HEK293T (cell line): Measurements from ENCODE around the gene OR13J1.
A peak's percentile ranks its signal among the peaks of the same experiment; 100 is the strongest.
"Not testable (repeated sequence)": the region's sequence is repeated elsewhere in the genome, so short reads cannot be mapped to it uniquely, and the experiment has no call there.

Experiments
- CTCF ChIA-PET: fragments of 350-600 bp; formaldehyde crosslinking; extraction: SDS; loops from one replicate; lab custom pipeline; 2021; ENCODE audit warnings: antibody characterized with exemption, inconsistent platforms; lab: Yijun Ruan, JAX
- POLR2A ChIA-PET: fragments of 350-600 bp; formaldehyde crosslinking; extraction: SDS; loops from one replicate; lab custom pipeline; 2020; ENCODE audit warnings: antibody characterized with exemption, inconsistent platforms; lab: Yijun Ruan, JAX
- DNase-seq: peaks from one replicate; pipeline ENCODE4 v3.0.0; 2012; ENCODE audit warnings: mixed read lengths; ENCODE audit errors: extremely low spot score
- ARNT ChIP-seq: fragments of 450-650 bp; IDR thresholded peaks from 2 replicates; pipeline ENCODE4 v1.6.1; 2017; ENCODE audit warnings: mild to moderate bottlenecking
- BHLHE40 ChIP-seq: fragments of 450-650 bp; IDR thresholded peaks from 2 replicates; pipeline ENCODE4 v1.6.1; 2016; ENCODE audit warnings: mild to moderate bottlenecking, moderate library complexity, borderline replicate concordance
- CTBP1 ChIP-seq: fragments of 450-650 bp; IDR thresholded peaks from 2 replicates; pipeline ENCODE4 v1.6.1; 2016; ENCODE audit warnings: borderline replicate concordance
- ELF4 ChIP-seq: fragments of 450-650 bp; IDR thresholded peaks from 2 replicates; pipeline ENCODE4 v1.6.1; 2017; ENCODE audit warnings: antibody characterized with exemption
- FOXA1 ChIP-seq: fragments of 450-650 bp; IDR thresholded peaks from 2 replicates; pipeline ENCODE4 v1.6.1; 2016; ENCODE audit warnings: mild to moderate bottlenecking
- FOXK2 ChIP-seq: fragments of 450-650 bp; IDR thresholded peaks from 2 replicates; pipeline ENCODE4 v1.6.1; 2016; ENCODE audit warnings: mild to moderate bottlenecking
- FOXM1 ChIP-seq: fragments of 450-650 bp; IDR thresholded peaks from 2 replicates; pipeline ENCODE4 v1.6.1; 2017; ENCODE audit warnings: mild to moderate bottlenecking, borderline replicate concordance
- HDGF ChIP-seq: fragments of 450-650 bp; IDR thresholded peaks from 2 replicates; pipeline ENCODE4 v1.6.1; 2017; ENCODE audit warnings: antibody characterized with exemption, borderline replicate concordance
- L3MBTL2 ChIP-seq: fragments of 450-650 bp; conservative IDR thresholded peaks from 2 replicates; pipeline ENCODE4 v1.6.1; 2016; ENCODE audit warnings: mild to moderate bottlenecking
- LEF1 ChIP-seq: fragments of 450-650 bp; IDR thresholded peaks from 2 replicates; pipeline ENCODE4 v1.6.1; 2017; ENCODE audit warnings: mild to moderate bottlenecking, borderline replicate concordance
- NFRKB ChIP-seq: fragments of 450-650 bp; IDR thresholded peaks from 2 replicates; pipeline ENCODE4 v1.6.1; 2016; ENCODE audit warnings: mild to moderate bottlenecking, moderate library complexity
- SP1 ChIP-seq: fragments of 450-650 bp; IDR thresholded peaks from 2 replicates; pipeline ENCODE4 v1.6.1; 2017
- SUZ12 ChIP-seq: fragments of 450-650 bp; IDR thresholded peaks from 2 replicates; pipeline ENCODE4 v1.6.1; 2016; ENCODE audit warnings: mild to moderate bottlenecking
- TARDBP ChIP-seq: fragments of 450-650 bp; IDR thresholded peaks from 2 replicates; pipeline ENCODE4 v1.6.1; 2016
- ZNF384 ChIP-seq: fragments of 450-650 bp; IDR thresholded peaks from 2 replicates; pipeline ENCODE4 v1.6.1; 2016
- TF ChIP-seq, protein P1 (sequence below): fragments of 450-650 bp; IDR thresholded peaks from 2 replicates; pipeline ENCODE4 v1.6.1; 2016

The OR13J1 gene

DNA sequence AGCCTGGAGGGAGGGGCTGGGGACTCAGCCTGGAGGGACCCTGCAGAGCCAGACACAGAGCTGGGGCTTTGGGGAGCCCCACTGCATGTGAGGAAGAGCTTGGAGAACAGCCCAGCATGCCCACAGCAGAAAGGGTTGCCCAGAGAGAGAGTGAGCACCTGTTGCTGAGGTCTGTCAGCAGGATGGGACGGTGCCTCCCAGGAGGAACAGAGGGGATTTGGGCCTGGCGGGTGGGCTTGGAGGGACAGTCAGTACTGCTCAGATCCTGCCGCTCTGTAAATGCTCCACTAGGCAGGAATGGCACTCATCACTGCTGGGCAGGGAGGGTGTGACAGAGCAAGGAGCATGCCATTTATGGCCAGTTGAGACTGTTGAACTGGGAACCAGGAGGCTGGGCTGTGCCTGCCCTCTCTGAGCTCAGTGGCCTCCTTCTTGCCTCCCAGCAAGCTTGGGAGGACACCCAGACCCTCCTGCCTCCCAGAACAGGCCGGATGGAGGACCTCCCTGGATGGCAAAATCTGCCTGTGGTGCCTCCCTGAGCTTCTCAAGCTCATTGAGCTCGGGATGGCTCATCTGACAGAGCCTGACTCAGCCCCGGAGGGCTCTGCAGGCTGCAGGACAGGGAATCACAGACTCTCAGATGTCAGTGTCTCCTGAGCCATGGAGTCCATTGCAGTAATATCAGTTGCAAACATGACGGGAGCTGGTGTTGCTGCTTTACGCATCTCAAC is 35.0 kb upstream of the OR13J1 start:
- ChIA-PET POLR2A (no interaction called here), CTCF (interaction anchor here (0.8 to 1.1 kb wide), 2 partner anchors 16 to 23 kb away, joined by 4 read pairs; no protein-coding TSS in a partner anchor)
- DNase-seq = no peak
- TF ChIP-seq FOXA1 = no peak
- TF ChIP-seq SUZ12 = no peak
- no peak for TF ChIP-seq LEF1
- TF ChIP-seq FOXK2 = no peak
- TF ChIP-seq HDGF = no peak
- TF ChIP-seq ELF4 = no peak
- no peak for TF ChIP-seq FOXM1
- no peak for TF ChIP-seq CTBP1
- TF ChIP-seq L3MBTL2 = no peak
- no peak for TF ChIP-seq NFRKB
- TF ChIP-seq BHLHE40 = no peak
- TF ChIP-seq, protein P1, sequence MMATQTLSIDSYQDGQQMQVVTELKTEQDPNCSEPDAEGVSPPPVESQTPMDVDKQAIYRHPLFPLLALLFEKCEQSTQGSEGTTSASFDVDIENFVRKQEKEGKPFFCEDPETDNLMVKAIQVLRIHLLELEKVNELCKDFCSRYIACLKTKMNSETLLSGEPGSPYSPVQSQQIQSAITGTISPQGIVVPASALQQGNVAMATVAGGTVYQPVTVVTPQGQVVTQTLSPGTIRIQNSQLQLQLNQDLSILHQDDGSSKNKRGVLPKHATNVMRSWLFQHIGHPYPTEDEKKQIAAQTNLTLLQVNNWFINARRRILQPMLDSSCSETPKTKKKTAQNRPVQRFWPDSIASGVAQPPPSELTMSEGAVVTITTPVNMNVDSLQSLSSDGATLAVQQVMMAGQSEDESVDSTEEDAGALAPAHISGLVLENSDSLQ = no peak
- no peak for TF ChIP-seq TARDBP
- no peak for TF ChIP-seq ZNF384
- TF ChIP-seq SP1 = no peak
- TF ChIP-seq ARNT = no peak

DNA sequence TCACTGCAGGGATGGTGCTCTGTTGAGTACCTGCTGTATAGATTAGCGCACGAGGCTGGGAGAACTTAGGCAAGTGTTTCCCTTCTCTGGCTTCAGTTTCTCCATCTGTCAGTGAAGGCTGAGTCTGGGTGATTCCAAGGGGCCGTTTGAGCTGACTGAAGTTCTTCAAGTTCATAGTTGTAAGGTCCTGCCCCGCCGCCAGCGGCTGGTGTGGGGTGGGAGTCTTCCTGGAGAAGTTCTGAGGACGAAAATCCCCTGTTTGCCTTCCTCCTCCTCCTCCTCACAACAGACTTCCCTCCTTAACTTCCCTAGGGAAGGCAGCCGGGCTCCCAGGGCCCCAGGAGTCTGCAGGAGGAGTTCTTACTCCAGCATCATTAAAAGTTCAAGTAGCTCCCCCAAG is 34.1 kb upstream of the OR13J1 start:
- TF ChIP-seq SUZ12 (no peak), LEF1 (no peak), NFRKB (no peak), L3MBTL2 (no peak), TARDBP (no peak), ZNF384 (no peak), SP1 (no peak), FOXM1 (no peak), HDGF (no peak), ARNT (no peak)
- TF ChIP-seq, protein P1 = no peak
- ChIA-PET CTCF (interaction anchor here (1.1 to 2.3 kb wide), 2 partner anchors 22 to 41 kb away, joined by 4 to 11 read pairs; no protein-coding TSS in a partner anchor), POLR2A (no interaction called here)
- no peak for DNase-seq

DNA sequence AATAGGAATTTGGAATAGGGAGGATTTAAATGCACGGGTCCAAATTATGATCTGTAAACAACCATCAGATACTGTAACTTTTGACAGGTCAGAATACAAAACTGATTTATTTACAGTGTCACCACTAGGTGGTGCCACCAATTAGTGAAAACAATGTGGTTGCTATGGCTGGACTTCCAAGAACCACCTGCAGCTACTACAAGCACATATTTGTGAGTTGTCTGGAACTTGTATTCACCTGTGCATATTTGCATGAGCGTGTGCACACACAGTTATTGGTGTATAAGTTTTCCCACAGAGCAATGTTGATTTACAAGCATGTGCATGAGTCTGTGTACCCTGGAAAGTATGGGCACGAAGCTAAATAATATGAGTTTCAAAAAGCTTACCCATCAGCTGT is 32.8 kb upstream of the OR13J1 start:
- TF ChIP-seq, protein P1 = peak; percentile 78
- no peak for TF ChIP-seq L3MBTL2
- ChIA-PET POLR2A (interaction anchor here (0.8 kb wide), 1 partner anchor 42 kb away, joined by 3 read pairs; no protein-coding TSS in a partner anchor), CTCF (interaction anchor here (0.7 to 2.3 kb wide), 5 partner anchors 42 to 120 kb away, joined by 3 to 11 read pairs (median 3); partner anchors contain the start of gene HINT2)
- DNase-seq = peak; percentile 62

DNA sequence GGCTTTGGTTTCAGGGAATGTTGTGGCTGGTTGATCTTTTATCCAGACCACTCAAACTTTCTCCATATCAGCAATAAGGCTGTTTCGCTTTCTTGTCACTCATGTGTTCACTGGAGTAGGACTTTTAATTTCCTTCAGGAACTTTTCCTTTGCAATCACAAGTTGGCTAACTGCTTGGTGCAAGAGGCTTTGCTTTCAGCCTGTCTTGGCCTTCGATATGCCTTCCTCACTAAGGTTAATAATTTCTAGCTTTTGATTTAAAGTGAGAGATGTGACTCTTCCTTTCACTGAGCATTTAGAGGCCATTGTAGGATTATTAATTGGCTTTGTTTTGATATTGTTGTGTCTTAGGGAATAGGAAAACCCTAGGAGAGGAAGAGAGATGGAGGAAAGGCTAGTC is 28.8 kb upstream of the OR13J1 start:
- ChIA-PET POLR2A (no interaction called here), CTCF (no interaction called here)
- TF ChIP-seq LEF1 (no peak), SP1 (no peak), ARNT (no peak), HDGF (no peak)
- no peak for DNase-seq

DNA sequence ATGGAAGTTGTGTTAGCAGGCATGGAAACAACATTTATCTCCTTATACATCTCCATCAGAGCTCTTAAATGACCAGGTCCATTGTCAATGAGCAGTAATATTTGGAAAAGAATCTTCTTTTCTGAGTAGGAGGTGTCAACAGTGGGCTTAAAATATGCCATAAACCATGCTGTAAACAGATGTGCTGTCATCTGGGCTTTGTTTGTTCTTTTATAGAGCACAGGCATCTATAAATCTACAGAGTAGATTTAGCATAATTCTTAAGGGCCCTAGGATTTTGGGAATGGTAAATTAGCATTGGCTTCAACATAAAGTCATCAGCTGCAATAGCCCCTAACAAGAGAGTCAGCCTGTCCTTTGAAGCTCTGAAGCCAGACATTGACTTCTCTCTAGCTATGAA is 28.1 kb upstream of the OR13J1 start:
- ChIA-PET POLR2A (no interaction called here), CTCF (no interaction called here)
- TF ChIP-seq ELF4 (no peak), ZNF384 (no peak), ARNT (no peak), HDGF (no peak), L3MBTL2 (no peak), FOXK2 (no peak), FOXM1 (no peak), LEF1 (no peak), CTBP1 (no peak), SUZ12 (no peak), FOXA1 (no peak), BHLHE40 (no peak)
- TF ChIP-seq, protein P1 = no peak
- no peak for DNase-seq

DNA sequence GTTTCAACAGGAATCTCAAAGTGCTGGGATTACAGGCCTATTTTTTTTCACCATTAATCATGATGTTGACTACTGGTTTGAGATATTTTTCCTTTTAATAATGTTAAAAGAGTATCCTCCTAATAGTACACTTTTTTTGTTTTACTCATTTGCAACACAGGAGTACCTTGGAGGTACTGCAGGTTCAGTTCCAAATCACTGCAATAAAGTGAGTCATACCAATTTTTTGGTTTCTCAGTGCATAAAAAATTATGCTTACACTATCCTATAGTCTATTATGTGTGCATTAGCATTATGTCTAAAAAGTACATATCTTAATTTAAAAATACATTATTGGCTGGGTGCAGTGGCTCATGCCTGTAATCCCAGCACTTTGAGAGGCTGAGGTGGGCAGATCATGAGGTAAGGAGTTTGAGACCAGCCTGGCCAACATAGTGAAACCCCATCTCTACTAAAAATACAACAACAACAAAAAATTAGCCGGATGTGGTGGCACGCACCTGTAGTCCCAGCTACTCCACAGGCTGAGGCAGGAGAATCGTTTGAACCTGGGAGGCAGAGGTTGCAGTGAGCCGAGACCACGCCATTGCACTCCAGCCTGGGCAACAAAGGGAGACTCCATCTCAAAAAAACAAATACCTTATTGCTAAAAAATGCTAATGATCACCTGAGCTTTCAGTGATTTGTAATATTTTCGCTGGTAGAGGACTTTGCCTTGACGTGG is 27.3 kb upstream of the OR13J1 start:
- POLR2A ChIA-PET, CTCF ChIA-PET, DNase-seq: not testable (repeated sequence)
